ENCODE results near the gene WFDC13. TPM values are rescaled to one million over a fixed set of nuclear protein-coding genes. Genes with fewer than 3 reads are reported as not detected.

WFDC13 gene
- total and polyA plus RNA-seq, 4 donors: not detected

DNA sequence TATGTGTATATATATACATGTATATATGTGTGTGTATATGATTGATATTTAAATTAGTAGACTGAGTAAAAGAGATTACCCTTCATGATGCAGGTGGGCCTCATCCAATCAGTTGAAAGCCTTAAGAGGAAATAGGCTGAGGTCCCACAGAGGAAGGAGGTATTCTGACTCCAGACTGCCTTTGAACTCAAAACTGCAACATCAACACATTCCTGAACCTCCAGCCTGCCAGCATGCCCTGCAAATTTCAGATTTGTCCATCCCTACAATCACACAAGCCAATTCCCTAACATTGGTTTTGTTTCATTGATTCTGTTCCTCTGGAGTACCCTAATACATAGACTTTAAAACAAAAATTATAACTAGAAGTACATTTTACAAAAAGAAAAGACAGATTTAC lies 43.2 kb downstream of the WFDC13 start:
- H3K9me3 ChIP-seq (ENCODE audit: control insufficient read depth, low read length): no peaks in the 10 kb centered on the region
- no peaks in the 10 kb centered on the region for H3K27me3 ChIP-seq (ENCODE audit: control insufficient read depth in 1 of 2, insufficient read depth in 2 of 2, low read length in 1 of 2)
- no peaks in the 10 kb centered on the region for H3K4me1 ChIP-seq (ENCODE audit: control insufficient read depth in 1 of 2, insufficient read depth in 2 of 2, low read length in 2 of 2)
- intact Hi-C loops (cut with DNase I): no loop called here
- DNase-seq (no peak), ATAC-seq (ENCODE audit: low FRiP score) (no peak)
- no peak overlapping the region for H3K27ac ChIP-seq (ENCODE audit: low read depth in 1 of 2, low read length in 2 of 2)
- H3K36me3 ChIP-seq (ENCODE audit: control insufficient read depth in 1 of 2, insufficient read depth in 2 of 2, low read length in 1 of 2): no peaks in the 10 kb centered on the region
- H3K4me3 ChIP-seq (ENCODE audit: low read length in 2 of 2): no peak overlapping the region

DNA sequence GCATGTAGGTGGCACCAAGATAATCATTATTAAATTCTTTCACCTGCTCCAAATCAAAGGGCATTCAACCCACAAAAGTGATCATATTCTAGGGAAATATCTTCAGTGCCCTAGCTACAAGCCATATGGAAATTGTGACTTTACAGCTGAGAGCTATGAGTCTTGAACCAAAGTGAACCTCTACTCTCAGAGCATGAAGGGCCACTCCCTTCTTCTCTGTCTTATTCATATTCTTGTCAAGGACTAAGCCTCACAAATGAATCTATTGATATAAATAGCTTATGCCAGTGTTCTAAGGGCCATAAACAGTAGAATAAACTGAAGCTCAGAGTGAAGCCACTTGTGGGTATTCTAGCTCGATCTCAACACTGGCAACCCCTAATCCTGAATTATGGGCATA lies 49.9 kb downstream of the WFDC13 start:
- ATAC-seq (ENCODE audit: low FRiP score): no peak
- no peak for DNase-seq
- H3K36me3 ChIP-seq (ENCODE audit: control insufficient read depth in 1 of 2, insufficient read depth in 2 of 2, low read length in 1 of 2): no peaks in the 10 kb centered on the region
- WGBS, 2 donors: 86 to 90% methylated on average over 1 of the region's 1 CpG
- H3K27me3 ChIP-seq (ENCODE audit: control insufficient read depth in 1 of 2, insufficient read depth in 2 of 2, low read length in 1 of 2): no peaks in the 10 kb centered on the region
- intact Hi-C loops (cut with DNase I): no loop called here
- H3K27ac ChIP-seq (ENCODE audit: low read depth in 1 of 2, low read length in 2 of 2): no peak overlapping the region
- no peaks in the 10 kb centered on the region for H3K4me1 ChIP-seq (ENCODE audit: control insufficient read depth in 1 of 2, insufficient read depth in 2 of 2, low read length in 2 of 2)
- H3K9me3 ChIP-seq (ENCODE audit: control insufficient read depth, low read length): no peaks in the 10 kb centered on the region
- H3K4me3 ChIP-seq (ENCODE audit: low read length in 2 of 2): no peak overlapping the region

GRCh38 chr20:45752746-45753145 lies 50.9 kb downstream of the WFDC13 start:
- DNase-seq: no peak
- Histone ChIP-seq H3K27ac (ENCODE audit: low read depth in 1 of 2, low read length in 2 of 2) (no peak overlapping the region), H3K4me3 (ENCODE audit: low read length in 2 of 2) (no peak overlapping the region), H3K27me3 (ENCODE audit: control insufficient read depth in 1 of 2, insufficient read depth in 2 of 2, low read length in 1 of 2) (no peaks in the 10 kb centered on the region), H3K9me3 (ENCODE audit: control insufficient read depth, low read length) (no peaks in the 10 kb centered on the region), H3K36me3 (ENCODE audit: control insufficient read depth in 1 of 2, insufficient read depth in 2 of 2, low read length in 1 of 2) (no peaks in the 10 kb centered on the region), H3K4me1 (ENCODE audit: control insufficient read depth in 1 of 2, insufficient read depth in 2 of 2, low read length in 2 of 2) (no peaks in the 10 kb centered on the region)
- intact Hi-C loops (cut with DNase I): no loop called here
- WGBS, 2 donors: 92 to 95% methylated on average over 3 of the region's 3 CpGs
- no peak for ATAC-seq (ENCODE audit: low FRiP score)

DNA sequence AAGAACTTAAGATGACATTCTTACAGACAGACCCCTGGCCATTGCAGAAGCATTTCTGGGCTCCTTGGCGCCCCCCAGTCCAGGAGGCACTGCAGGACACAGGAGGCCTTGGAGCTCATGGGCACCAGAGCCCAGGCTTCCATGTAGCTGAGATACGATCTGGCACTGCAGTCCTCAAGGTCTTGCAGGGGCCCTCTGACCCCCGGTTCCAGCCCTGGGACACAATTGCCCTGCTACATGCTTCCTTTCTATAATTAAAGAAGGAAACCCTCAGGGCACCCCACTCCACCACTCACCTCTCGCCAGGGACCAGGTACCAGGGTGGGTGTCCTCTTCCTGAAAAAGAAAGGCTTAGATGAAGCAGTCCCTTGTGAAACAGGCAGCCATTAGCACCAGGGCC lies 56.3 kb downstream of the WFDC13 start:
- no peaks in the 10 kb centered on the region for H3K27me3 ChIP-seq (ENCODE audit: control insufficient read depth in 1 of 2, insufficient read depth in 2 of 2, low read length in 1 of 2)
- no peaks in the 10 kb centered on the region for H3K36me3 ChIP-seq (ENCODE audit: control insufficient read depth in 1 of 2, insufficient read depth in 2 of 2, low read length in 1 of 2)
- H3K4me1 ChIP-seq (ENCODE audit: control insufficient read depth in 1 of 2, insufficient read depth in 2 of 2, low read length in 2 of 2): no peaks in the 10 kb centered on the region
- no peak for ATAC-seq (ENCODE audit: low FRiP score)
- H3K4me3 ChIP-seq (ENCODE audit: low read length in 2 of 2): no peak overlapping the region
- intact Hi-C loops (cut with DNase I): no loop called here
- 81 to 86% methylated on average over 4 of the region's 4 CpGs for WGBS, 2 donors
- H3K9me3 ChIP-seq (ENCODE audit: control insufficient read depth, low read length): no peaks in the 10 kb centered on the region
- DNase-seq: no peak
- H3K27ac ChIP-seq (ENCODE audit: low read depth in 1 of 2, low read length in 2 of 2): no peak overlapping the region

Small RNA genes lying within 50 kb of the gene (microRNA-seq; reads per million reads assigned to microRNA genes)
- 5.0 to 14.9 reads per million in 2 donors for gene MIR3617

Other genes with a start within 250 kb of the WFDC13 start
- gene WFDC2, start 232.3 kb upstream of the WFDC13 start, total RNA-seq: 1 to 10 TPM; 1.5 to 2.3 TPM
- gene WFDC2, start 232.3 kb upstream of the WFDC13 start, polyA plus RNA-seq: 1 to 10 TPM in 1 of 2 donors, under 1 TPM in 1; 0.56 to 1.0 TPM
- gene SPINT3, start 186.4 kb upstream of the WFDC13 start, total RNA-seq: not detected
- not detected for gene SPINT3, start 186.4 kb upstream of the WFDC13 start, polyA plus RNA-seq
- gene WFDC6, start 162.6 kb upstream of the WFDC13 start, total RNA-seq: not detected
- gene WFDC6, start 162.6 kb upstream of the WFDC13 start, polyA plus RNA-seq: not detected
- gene EPPIN, start 154.6 kb upstream of the WFDC13 start, total RNA-seq: not detected
- gene EPPIN, start 154.6 kb upstream of the WFDC13 start, polyA plus RNA-seq: not detected
- gene WFDC8, start 122.8 kb upstream of the WFDC13 start, total RNA-seq: not detected
- gene WFDC8, start 122.8 kb upstream of the WFDC13 start, polyA plus RNA-seq: not detected
- gene WFDC10A, start 72.3 kb upstream of the WFDC13 start, total RNA-seq: not detected
- gene WFDC10A, start 72.3 kb upstream of the WFDC13 start, polyA plus RNA-seq: not detected
- not detected for gene WFDC9, start 70.8 kb upstream of the WFDC13 start, total RNA-seq
- gene WFDC9, start 70.8 kb upstream of the WFDC13 start, polyA plus RNA-seq: not detected
- gene WFDC11, start 31.8 kb upstream of the WFDC13 start, total RNA-seq: not detected
- gene WFDC11, start 31.8 kb upstream of the WFDC13 start, polyA plus RNA-seq: not detected
- gene WFDC10B, start 3.0 kb downstream of the WFDC13 start, total RNA-seq: not detected
- gene WFDC10B, start 3.0 kb downstream of the WFDC13 start, polyA plus RNA-seq: 1 to 10 TPM in 1 of 2 donors, not detected in 1; 1.7 TPM
- not detected for gene SPINT4, start 20.3 kb downstream of the WFDC13 start, total RNA-seq
- not detected for gene SPINT4, start 20.3 kb downstream of the WFDC13 start, polyA plus RNA-seq
- 1 to 10 TPM; 1.6 to 3.6 TPM for gene WFDC3, start 89.8 kb downstream of the WFDC13 start, total RNA-seq
- gene WFDC3, start 89.8 kb downstream of the WFDC13 start, polyA plus RNA-seq: 1 to 10 TPM in 1 of 2 donors, not detected in 1; 1.9 TPM
- 10 to 100 TPM; 25.8 to 27.8 TPM for gene DNTTIP1, start 89.9 kb downstream of the WFDC13 start, total RNA-seq
- 10 to 100 TPM; 29.3 to 30.7 TPM for gene DNTTIP1, start 89.9 kb downstream of the WFDC13 start, polyA plus RNA-seq
- gene UBE2C, start 110.6 kb downstream of the WFDC13 start, total RNA-seq: 1 to 10 TPM; 1.0 to 1.9 TPM
- 1 to 10 TPM in 1 of 2 donors, not detected in 1; 5.0 TPM for gene UBE2C, start 110.6 kb downstream of the WFDC13 start, polyA plus RNA-seq
- not detected for gene TNNC2, start 125.3 kb downstream of the WFDC13 start, total RNA-seq
- gene TNNC2, start 125.3 kb downstream of the WFDC13 start, polyA plus RNA-seq: 10 to 100 TPM in 1 of 2 donors, 1 to 10 TPM in 1; 1.9 to 26.3 TPM
- gene SNX21, start 131.8 kb downstream of the WFDC13 start, total RNA-seq: 10 to 100 TPM; 36.2 to 57.7 TPM
- gene SNX21, start 131.8 kb downstream of the WFDC13 start, polyA plus RNA-seq: 100 to 1,000 TPM in 1 of 2 donors, 10 to 100 TPM in 1; 14.9 to 117 TPM
- gene ACOT8, start 155.4 kb downstream of the WFDC13 start, total RNA-seq: 10 to 100 TPM; 11.2 to 15.8 TPM
- 10 to 100 TPM; 24.3 to 32.5 TPM for gene ACOT8, start 155.4 kb downstream of the WFDC13 start, polyA plus RNA-seq
- 1 to 10 TPM; 2.5 to 4.5 TPM for gene ZSWIM3, start 155.6 kb downstream of the WFDC13 start, total RNA-seq
- gene ZSWIM3, start 155.6 kb downstream of the WFDC13 start, polyA plus RNA-seq: 1 to 10 TPM; 1.5 to 1.7 TPM
- 1 to 10 TPM; 5.3 to 8.2 TPM for gene ZSWIM1, start 179.2 kb downstream of the WFDC13 start, total RNA-seq
- gene ZSWIM1, start 179.2 kb downstream of the WFDC13 start, polyA plus RNA-seq: 1 to 10 TPM; 2.9 to 3.4 TPM
- gene SPATA25, start 185.6 kb downstream of the WFDC13 start, total RNA-seq: 1 to 10 TPM; 2.9 to 8.6 TPM
- gene SPATA25, start 185.6 kb downstream of the WFDC13 start, polyA plus RNA-seq: 1 to 10 TPM in 1 of 2 donors, not detected in 1; 2.3 TPM
- gene NEURL2, start 189.2 kb downstream of the WFDC13 start, total RNA-seq: 10 to 100 TPM in 1 of 2 donors, 1 to 10 TPM in 1; 9.9 to 32.9 TPM
- gene NEURL2, start 189.2 kb downstream of the WFDC13 start, polyA plus RNA-seq: 1 to 10 TPM; 2.0 to 7.0 TPM
- gene CTSA, start 189.3 kb downstream of the WFDC13 start, total RNA-seq: 100 to 1,000 TPM in 1 of 2 donors, 10 to 100 TPM in 1; 83.4 to 140 TPM
- gene CTSA, start 189.3 kb downstream of the WFDC13 start, polyA plus RNA-seq: 100 to 1,000 TPM in 1 of 2 donors, 10 to 100 TPM in 1; 37.9 to 175 TPM
- gene PLTP, start 210.1 kb downstream of the WFDC13 start, total RNA-seq: 100 to 1,000 TPM; 113 to 445 TPM
- gene PLTP, start 210.1 kb downstream of the WFDC13 start, polyA plus RNA-seq: 100 to 1,000 TPM in 1 of 2 donors, 10 to 100 TPM in 1; 80.7 to 103 TPM
- 10 to 100 TPM; 32.5 to 33.3 TPM for gene PCIF1, start 232.6 kb downstream of the WFDC13 start, total RNA-seq
- gene PCIF1, start 232.6 kb downstream of the WFDC13 start, polyA plus RNA-seq: 10 to 100 TPM; 15.5 to 43.4 TPM

All from aorta (tissue), 5 donors.